Fibroblast of villous mesenchyme (primary cell): ENCODE results near the gene KIF26B. TPM values are rescaled to one million over a fixed set of nuclear protein-coding genes. Genes with fewer than 3 reads are reported as not detected.

Source experiments
- DNase-seq: peaks from one replicate; pipeline ENCODE4 v3.0.0-alpha.2; 2010; ENCODE audit warnings: low read depth
- H3K4me3 ChIP-seq: 2 replicates; pipeline ENCODE4 v1.5.1; 2011; ENCODE audit warnings: low read depth, mild to moderate bottlenecking, low read length
- CTCF ChIP-seq: IDR thresholded peaks from 2 replicates; pipeline ENCODE4 v1.5.1; 2012; ENCODE audit warnings: low read depth, mild to moderate bottlenecking, low read length; ENCODE audit not compliant: insufficient read depth
- total RNA-seq: library from RNA; depleted of rRNA; stranded (reverse); fragments of >200 nt; gene quantifications from 2 replicates; pipeline ENCODE4 v1.2.3, GENCODE V29; 2012

The KIF26B gene
- total RNA-seq, 1 donor, result 12.1 TPM

DNA sequence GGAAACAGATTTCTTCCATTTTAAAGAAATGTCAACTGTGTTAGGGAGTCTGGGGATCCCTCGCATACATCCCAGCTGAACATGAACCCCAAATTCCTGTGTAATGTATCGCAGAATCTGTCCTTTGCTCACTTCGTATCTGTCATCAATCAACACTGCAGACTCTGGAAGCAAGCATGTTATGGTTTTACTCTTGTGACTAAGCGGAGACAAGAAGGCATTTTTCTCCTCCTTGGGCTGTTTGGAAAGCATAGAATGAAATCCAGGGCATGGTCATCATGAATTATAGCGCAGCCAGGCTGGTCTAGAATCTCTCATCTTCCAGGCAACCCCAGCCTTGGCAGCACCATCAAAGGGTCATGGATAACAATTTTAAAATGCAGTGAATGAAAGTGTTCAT lies 290.2 kb downstream of the KIF26B start:
- no peak for TF ChIP-seq CTCF
- no peak for DNase-seq

GRCh38 chr1:245448531-245448930 lies 293.7 kb downstream of the KIF26B start:
- no peak overlapping the region for H3K4me3 ChIP-seq
- TF ChIP-seq CTCF, result no peak
- DNase-seq, result no peak

More for the DNA sequence above, 290.2 kb downstream of the KIF26B start:
- no peak overlapping the region for H3K4me3 ChIP-seq

- peak overlapping the region; percentile 7 for H3K4me3 ChIP-seq
- DNase-seq, result peak; percentile 65
- TF ChIP-seq CTCF, result no peak
These were observed 294.2 kb downstream of the KIF26B start for GRCh38 chr1:245448975-245449431.

DNA sequence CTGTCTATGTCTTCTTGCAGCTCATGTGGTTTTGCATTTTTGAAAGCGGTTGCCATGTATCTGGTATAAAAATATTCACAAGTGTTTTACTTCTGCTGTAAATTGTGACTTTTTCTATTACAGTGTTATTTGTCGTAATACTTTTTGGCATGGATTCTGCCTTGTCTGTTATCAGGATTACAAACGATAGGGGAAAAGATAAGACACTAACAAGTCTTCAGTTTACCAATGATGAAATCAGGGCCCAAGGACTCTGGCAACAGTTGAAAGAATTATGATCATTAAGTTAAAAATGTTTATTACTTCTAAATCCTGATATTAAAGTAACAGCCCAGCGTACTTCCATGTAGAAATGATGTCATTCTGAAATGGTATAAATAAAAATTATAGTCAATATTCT lies 298.8 kb downstream of the KIF26B start:
- no peak overlapping the region for H3K4me3 ChIP-seq
- no peak for TF ChIP-seq CTCF
- peak; percentile 14 for DNase-seq

DNA sequence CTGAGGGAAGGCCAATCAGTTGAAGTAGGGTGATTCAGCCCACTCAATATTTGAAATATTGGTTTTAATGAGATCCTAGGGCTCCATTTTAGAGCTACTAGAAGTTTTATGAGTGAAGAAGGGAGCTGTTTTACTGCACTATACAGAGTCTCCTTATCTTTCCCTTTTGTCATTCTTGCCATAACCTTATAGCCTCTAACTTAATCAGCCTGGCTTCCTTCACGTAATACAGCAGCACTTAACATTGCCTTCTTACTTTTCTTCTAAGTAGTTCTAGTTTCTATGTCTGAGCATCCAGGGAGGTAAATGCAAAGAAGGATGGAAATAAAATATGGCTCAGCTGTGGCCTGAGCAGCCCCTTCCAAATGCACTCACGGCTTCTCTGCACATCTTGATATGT lies 299.3 kb downstream of the KIF26B start:
- TF ChIP-seq CTCF, result no peak
- H3K4me3 ChIP-seq, result no peak overlapping the region
- DNase-seq, result no peak

- no peak for DNase-seq
- H3K4me3 ChIP-seq, result no peak overlapping the region
- TF ChIP-seq CTCF, result no peak
These were observed 302.8 kb downstream of the KIF26B start for GRCh38 chr1:245457562-245457961.

DNA sequence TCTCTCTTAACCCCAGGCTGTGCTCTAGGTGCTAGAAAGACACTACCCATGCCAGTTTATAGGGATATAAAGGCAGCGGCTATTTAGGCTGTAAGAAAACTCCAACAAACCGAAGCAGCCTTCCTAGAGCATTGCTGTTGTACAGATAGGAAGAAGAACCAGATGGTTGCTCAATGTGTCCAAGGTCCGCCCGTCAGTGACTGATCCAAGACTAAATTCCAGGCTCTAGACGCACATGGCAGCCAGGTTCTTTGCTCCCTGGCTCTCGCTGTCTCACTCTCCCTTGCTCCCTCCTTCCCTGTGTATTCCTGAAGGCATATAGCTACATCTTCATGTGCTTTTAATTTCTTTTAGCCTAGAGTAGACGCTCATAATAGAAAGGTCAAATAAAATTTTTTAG lies 303.4 kb downstream of the KIF26B start:
- TF ChIP-seq CTCF, result no peak
- no peak overlapping the region for H3K4me3 ChIP-seq
- DNase-seq, result peak; percentile 11
